ENCODE measurements around the gene WDR5.

DNA sequence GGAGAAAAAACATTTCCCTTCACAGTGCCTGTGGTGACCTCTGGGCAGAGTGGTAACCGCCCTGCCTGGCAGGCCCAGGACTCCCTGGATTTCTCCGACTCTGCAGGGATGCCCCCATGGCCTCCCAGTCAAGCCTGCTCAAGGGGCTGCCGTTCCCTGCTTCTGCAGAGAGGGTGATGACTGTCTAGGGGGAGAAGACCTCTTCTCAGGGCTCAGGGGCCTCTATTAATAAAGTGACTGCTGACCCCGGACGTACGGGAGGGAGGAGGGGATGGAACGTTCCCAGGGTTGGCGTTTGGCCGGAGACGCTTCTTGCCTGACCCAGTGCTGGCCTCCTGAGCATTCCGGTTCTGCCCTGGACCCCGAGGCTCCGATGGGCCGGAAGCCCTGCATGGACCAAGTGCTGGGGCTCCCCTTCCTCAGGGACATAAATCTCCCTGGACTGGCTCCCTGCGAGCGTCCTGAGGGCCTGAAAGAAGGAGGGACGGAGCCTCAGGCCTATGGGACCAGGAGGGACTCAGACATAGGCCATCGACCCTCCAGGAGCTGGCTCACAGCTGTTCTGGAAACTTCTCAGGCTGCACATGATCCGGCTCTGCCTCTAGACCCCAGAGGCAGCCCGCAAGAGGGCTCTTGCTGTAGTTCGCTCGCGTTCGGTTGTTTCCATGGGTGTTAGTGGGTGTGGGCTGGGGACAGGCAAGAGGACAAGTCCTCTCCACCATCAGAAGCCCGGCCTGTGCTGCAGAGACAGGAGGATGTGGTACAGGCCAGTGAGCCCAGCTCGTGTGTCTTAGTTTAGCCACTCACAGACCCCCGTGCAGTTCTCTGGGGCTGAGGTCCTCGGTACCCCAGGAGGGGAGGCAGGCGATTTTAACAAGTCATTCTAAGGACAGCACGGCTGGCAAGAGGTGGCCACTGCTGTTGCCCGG lies 36.6 kb downstream of the WDR5 start:
- no peak for TF ChIP-seq POLR2A (IDR thresholded peaks at IDR 0.05)
- TF ChIP-seq, protein P1, sequence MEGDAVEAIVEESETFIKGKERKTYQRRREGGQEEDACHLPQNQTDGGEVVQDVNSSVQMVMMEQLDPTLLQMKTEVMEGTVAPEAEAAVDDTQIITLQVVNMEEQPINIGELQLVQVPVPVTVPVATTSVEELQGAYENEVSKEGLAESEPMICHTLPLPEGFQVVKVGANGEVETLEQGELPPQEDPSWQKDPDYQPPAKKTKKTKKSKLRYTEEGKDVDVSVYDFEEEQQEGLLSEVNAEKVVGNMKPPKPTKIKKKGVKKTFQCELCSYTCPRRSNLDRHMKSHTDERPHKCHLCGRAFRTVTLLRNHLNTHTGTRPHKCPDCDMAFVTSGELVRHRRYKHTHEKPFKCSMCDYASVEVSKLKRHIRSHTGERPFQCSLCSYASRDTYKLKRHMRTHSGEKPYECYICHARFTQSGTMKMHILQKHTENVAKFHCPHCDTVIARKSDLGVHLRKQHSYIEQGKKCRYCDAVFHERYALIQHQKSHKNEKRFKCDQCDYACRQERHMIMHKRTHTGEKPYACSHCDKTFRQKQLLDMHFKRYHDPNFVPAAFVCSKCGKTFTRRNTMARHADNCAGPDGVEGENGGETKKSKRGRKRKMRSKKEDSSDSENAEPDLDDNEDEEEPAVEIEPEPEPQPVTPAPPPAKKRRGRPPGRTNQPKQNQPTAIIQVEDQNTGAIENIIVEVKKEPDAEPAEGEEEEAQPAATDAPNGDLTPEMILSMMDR (IDR thresholded peaks at IDR 0.05 in 8 of 11, conservative IDR thresholded peaks at IDR 0.05 in 3 of 11): no peak
- TF ChIP-seq POLR2AphosphoS5 (IDR thresholded peaks at IDR 0.05): peak; percentile 37 to 74 (median 51)

Measured in spleen (tissue), 7 donors.